HAP-1 (cell line): ENCODE results near the gene DYNLT1.
"Not testable (repeated sequence)": the region's sequence is repeated elsewhere in the genome, so short reads cannot be mapped to it uniquely, and the experiment has no call there.

Experiments
- DNase-seq, 2 experiments: peaks; one replicate each; pipeline ENCODE4 v3.0.0-alpha.2; 2016 to 2020; ENCODE audit warnings: low spot score in 2 of 2
- H3K27me3 ChIP-seq: fragments of 250-450 bp; sonication (Bioruptor Pico); 2 replicates; pipeline ENCODE4 v1.5.1; 2020; ENCODE audit warnings: low read depth, mild to moderate bottlenecking, moderate library complexity
- H3K36me3 ChIP-seq: fragments of 250-450 bp; sonication (Bioruptor Pico); replicated peaks from 2 replicates; pipeline ENCODE4 v1.5.1; 2020; ENCODE audit warnings: mild to moderate bottlenecking
- H3K4me1 ChIP-seq: fragments of 250-450 bp; sonication (Bioruptor Pico); 2 replicates; pipeline ENCODE4 v1.5.1; 2020; ENCODE audit warnings: mild to moderate bottlenecking
- H3K4me3 ChIP-seq: fragments of 250-450 bp; sonication (Bioruptor Pico); 2 replicates; pipeline ENCODE4 v1.5.1; 2020; ENCODE audit warnings: mild to moderate bottlenecking, moderate library complexity
- H3K9me3 ChIP-seq: fragments of 250-450 bp; sonication (Bioruptor Pico); 2 replicates; pipeline ENCODE4 v1.5.1; 2020; ENCODE audit warnings: mild to moderate bottlenecking, moderate library complexity
- in situ Hi-C: fragments of 300-500 bp; cut with MboI; formaldehyde crosslinking; loops from 3 replicates; pipeline ENCODE4 v1.14.3; 2020; ENCODE audit warnings: low sequenced_read_pairs, inconsistent platforms, mixed read lengths

The DYNLT1 gene

DNA sequence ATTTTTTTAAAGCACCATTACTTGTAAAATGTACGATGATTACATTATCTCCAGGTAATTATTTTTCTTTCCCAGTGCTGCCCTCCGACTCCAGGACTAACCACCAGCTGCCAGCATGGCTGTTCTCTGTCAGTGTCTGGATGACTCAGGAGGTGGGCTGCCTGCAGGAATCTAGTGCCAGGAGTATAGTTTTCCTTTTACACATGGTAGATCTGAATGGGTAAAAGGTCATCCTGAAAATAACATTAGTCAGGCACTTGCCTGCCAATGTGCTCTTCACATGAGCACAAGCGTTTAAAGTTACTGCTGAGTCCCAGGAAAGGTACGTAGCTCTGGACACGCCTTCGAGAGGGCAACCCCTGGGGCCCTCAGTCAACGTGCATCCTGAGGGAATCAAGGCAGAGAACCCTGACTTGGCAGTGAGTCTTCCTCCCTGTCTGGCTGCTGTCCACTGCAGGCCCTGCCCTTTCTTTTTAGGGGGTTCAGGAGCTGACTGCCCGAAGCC is 2.4 kb downstream of the DYNLT1 start:
- Histone ChIP-seq H3K36me3 (peaks cover under 1% of the 10 kb centered on the region), H3K27me3 (no peaks in the 10 kb centered on the region), H3K9me3 (no peaks in the 10 kb centered on the region), H3K4me3 (no peak overlapping the region), H3K4me1 (peaks cover 8% of the 10 kb centered on the region)
- in situ Hi-C loops = no loop called here
- DNase-seq = peak in 1 of 2 experiments; percentile 3

DNA sequence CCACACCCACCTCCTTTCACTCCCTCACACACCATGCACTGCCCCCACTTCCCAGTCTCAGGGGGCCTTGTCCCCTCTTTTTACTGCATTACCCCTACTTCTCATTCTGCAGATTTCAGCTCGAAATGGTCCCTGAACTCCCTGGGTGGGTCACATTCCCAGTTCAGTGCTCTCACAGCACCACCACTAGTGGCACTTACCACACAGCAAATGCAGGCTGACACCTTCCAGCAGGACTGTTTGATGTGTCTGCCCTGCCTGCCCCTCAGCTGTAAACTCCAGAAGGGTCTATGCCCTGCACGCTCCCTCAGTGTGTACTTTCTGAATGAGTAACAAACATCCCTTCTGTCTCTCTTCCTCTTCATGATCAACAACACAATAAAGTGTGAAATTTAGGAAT is 4.0 kb downstream of the DYNLT1 start:
- H3K4me3 ChIP-seq = no peak overlapping the region
- H3K9me3 ChIP-seq = no peaks in the 10 kb centered on the region
- H3K36me3 ChIP-seq = peaks cover 13% of the 10 kb centered on the region
- no peak for DNase-seq
- in situ Hi-C loops = no loop called here
- H3K4me1 ChIP-seq = peaks cover 8% of the 10 kb centered on the region
- H3K27me3 ChIP-seq = no peaks in the 10 kb centered on the region

DNA sequence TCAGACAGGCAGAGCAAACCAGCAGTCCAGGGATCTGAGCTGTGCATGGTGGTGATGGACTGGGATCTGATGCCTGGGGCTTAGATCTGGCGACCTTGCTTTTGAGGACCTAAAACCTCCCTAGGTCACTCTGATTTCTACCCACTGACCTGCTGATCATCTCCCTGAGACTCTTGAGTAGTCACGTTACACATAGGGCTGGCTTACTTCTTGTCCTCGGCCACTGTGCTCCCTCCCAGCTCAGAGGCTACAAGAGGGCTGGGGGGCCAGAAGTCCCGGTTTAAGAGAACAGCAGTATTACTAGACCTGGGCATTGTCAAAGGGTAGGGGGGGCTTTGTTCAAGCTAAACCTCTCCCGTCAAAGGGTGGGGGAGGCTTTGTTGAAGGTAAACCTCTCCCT is 5.5 kb downstream of the DYNLT1 start:
- no peak for DNase-seq
- no peaks in the 10 kb centered on the region for H3K27me3 ChIP-seq
- H3K4me3 ChIP-seq = no peak overlapping the region
- H3K36me3 ChIP-seq = peaks cover 26% of the 10 kb centered on the region
- H3K4me1 ChIP-seq = 0 out of 2 replicates have a peak, but pooled peaks cover 4% of the 10 kb centered on the region
- in situ Hi-C loops = no loop called here
- H3K9me3 ChIP-seq = no peaks in the 10 kb centered on the region

DNA sequence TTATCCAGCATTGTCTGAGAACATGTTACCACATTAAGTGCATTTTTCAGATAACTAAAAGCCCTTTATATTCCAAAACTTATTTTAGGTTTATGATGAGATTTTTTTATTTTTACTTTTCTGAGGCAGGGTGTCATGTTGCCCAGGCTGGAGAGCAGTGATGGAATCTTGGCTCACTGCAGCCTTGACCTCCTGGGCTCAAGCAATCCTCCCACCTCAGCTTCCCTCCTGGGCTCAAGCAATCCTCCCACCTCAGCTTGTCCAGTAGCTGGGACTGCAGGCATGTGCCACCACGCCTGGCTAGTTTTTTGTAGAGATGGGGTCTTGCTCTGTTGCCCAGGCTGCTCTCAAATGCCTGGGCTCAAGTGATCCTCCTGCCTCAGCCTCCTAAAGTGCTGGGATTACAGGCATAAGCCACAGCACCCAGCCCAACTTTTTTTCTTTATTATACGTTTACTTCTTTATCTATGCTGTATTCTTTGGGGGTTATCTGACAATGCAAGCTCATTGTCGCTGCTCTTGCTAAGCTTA is 6.2 kb downstream of the DYNLT1 start:
- no peaks in the 10 kb centered on the region for H3K27me3 ChIP-seq
- no peak overlapping the region for H3K4me3 ChIP-seq
- 0 out of 2 replicates have a peak, but pooled peaks cover under 1% of the 10 kb centered on the region for H3K4me1 ChIP-seq
- no peaks in the 10 kb centered on the region for H3K9me3 ChIP-seq
- H3K36me3 ChIP-seq = peaks cover 26% of the 10 kb centered on the region
- in situ Hi-C loops = no loop called here
- DNase-seq = no peak

DNA sequence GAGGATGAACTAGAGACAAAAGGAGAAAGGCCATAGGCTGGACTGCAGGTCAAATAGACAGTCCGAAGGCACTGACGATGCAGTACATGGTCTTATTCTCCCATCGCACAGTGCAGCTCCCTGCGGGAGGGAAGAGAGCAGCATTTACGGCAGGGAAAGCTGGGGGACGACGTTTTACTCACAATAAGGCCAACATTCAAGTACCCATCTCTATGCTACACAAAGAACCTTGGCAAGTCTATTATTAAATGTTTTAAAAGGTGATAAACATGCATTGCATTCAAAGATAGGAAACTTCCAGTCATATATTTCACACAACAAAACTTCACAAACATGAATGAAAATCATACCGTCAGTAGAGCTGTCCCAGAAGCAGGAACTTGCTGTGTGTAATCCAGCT is 7.8 kb downstream of the DYNLT1 start:
- Histone ChIP-seq H3K27me3 (no peaks in the 10 kb centered on the region), H3K36me3 (peaks cover 33% of the 10 kb centered on the region), H3K4me1 (no peaks in the 10 kb centered on the region), H3K4me3 (no peak overlapping the region), H3K9me3 (no peaks in the 10 kb centered on the region)
- in situ Hi-C loops = no loop called here
- DNase-seq = no peak

DNA sequence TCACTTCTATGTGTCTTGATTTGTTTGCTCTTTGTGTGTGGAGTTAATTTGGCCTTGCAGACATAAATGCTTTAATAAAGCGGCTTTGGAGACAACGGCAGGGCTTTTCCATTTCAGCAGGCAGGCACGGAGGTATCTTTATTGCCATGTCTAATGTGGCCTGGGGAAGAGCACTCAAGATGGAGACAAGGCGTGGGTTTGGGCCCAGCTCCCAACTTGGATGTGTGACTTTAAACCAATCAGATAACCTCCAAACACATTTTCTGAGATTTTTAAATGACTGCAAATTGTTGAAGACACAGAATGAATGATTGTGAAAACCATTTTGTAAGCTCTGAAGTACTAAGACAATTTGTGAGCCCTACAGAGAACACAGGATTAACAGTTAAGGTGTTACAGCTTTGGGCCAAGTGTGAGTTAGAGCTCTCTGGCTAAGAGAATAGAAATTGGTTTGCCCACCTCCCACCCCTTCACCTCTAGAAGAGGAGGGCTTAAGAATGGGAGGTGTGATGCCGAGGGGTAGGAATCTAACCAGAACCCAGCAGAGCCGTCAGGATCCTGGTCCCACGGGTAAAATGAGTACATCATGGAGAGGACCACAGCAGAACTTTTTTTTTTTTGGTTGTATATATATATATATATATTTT is 9.0 kb downstream of the DYNLT1 start:
- H3K36me3 ChIP-seq = peaks cover 42% of the 10 kb centered on the region
- no peaks in the 10 kb centered on the region for H3K9me3 ChIP-seq
- H3K4me3 ChIP-seq = no peak overlapping the region
- no peaks in the 10 kb centered on the region for H3K27me3 ChIP-seq
- in situ Hi-C loops = no loop called here
- H3K4me1 ChIP-seq = no peaks in the 10 kb centered on the region
- no peak for DNase-seq

DNA sequence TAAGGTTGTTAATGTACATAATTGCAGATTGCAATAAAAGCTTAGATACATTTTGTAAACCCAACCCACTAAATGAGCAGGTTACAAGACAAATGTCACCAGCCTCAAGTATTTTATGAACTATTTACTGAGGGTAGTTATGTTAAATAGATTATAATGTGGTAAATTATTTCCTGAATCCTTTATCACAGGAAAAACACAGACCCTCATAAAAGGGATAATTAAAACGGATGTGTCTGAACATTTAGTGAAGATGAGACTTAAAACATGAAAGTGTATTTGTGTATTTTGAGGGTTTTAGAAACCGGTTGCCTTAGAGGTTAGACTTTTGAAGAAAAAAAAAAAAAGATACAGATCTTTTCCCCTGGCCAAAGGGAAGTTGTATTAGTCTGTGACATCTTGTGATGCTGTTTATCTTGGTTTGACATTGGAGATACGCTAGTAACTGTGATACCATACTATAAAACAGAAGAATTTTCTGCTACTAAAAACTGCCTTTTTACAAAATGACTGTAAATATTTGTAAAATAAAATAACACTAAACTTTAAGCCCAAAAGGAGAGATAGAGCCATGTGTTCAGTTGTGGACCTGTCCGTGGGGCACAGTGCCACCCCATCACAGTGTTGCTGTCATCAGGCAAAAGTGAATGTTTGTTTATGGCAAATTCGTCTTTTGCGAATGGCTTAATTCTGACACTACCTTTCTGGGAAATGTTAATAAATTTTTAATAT is 9.7 kb downstream of the DYNLT1 start:
- no peaks in the 10 kb centered on the region for H3K4me1 ChIP-seq
- H3K4me3 ChIP-seq = no peak overlapping the region
- no peaks in the 10 kb centered on the region for H3K9me3 ChIP-seq
- no peaks in the 10 kb centered on the region for H3K27me3 ChIP-seq
- H3K36me3 ChIP-seq = peaks cover 47% of the 10 kb centered on the region
- no peak for DNase-seq
- in situ Hi-C loops = no loop called here

DNA sequence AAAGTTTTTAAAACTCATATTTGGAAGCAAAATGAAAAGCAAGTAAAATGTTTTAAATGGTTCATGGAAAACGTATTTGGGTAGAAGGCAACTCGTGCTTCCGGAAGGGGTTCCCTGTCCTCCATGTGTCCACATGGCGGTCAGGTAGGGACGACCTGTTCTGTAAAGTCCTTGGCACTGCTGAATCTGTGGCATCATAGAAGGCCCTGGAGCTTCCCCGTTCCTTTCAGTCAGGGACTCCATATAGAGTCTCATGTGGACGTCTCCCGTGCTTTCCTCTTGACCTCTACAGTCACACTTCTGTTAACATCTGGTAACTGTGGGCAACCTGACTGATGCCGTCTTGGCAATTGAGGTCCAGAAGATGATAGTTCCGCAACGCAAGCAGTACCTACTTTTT is 11.4 kb downstream of the DYNLT1 start:
- peaks cover 63% of the 10 kb centered on the region for H3K36me3 ChIP-seq
- no peaks in the 10 kb centered on the region for H3K4me1 ChIP-seq
- in situ Hi-C loops = no loop called here
- no peaks in the 10 kb centered on the region for H3K9me3 ChIP-seq
- DNase-seq = no peak
- H3K27me3 ChIP-seq = no peaks in the 10 kb centered on the region
- no peak overlapping the region for H3K4me3 ChIP-seq

DNA sequence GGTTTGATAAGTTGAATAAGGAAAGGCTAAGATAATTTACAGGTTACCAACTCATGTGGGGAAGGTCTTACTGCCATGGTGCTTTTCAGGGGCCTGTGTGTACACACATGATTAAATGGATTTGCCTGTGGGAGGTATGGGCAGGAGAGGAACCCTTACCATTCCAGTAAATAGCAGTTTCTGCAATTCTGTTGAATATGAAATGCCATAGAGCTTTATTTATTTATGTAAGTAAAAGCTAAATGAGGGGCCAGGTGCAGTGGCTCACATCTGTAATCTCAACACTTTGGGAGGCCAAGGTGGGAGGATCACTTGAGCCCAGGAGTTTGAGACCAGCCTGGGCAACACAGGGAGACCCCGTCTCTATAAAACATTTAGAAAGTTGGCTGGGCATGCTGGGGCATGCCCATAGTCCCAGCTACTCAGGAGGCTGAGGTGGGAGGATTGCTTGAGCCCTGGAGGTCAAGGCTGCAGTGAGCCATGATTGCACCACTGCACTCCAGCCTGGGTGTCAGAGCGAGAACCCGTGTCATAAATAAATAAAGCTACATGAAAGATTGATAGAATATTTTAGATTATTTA is 11.9 kb downstream of the DYNLT1 start:
- H3K36me3 ChIP-seq = peaks cover 64% of the 10 kb centered on the region
- DNase-seq, H3K9me3 ChIP-seq, in situ Hi-C loops, H3K27me3 ChIP-seq, H3K4me3 ChIP-seq, H3K4me1 ChIP-seq: not testable (repeated sequence)

DNA sequence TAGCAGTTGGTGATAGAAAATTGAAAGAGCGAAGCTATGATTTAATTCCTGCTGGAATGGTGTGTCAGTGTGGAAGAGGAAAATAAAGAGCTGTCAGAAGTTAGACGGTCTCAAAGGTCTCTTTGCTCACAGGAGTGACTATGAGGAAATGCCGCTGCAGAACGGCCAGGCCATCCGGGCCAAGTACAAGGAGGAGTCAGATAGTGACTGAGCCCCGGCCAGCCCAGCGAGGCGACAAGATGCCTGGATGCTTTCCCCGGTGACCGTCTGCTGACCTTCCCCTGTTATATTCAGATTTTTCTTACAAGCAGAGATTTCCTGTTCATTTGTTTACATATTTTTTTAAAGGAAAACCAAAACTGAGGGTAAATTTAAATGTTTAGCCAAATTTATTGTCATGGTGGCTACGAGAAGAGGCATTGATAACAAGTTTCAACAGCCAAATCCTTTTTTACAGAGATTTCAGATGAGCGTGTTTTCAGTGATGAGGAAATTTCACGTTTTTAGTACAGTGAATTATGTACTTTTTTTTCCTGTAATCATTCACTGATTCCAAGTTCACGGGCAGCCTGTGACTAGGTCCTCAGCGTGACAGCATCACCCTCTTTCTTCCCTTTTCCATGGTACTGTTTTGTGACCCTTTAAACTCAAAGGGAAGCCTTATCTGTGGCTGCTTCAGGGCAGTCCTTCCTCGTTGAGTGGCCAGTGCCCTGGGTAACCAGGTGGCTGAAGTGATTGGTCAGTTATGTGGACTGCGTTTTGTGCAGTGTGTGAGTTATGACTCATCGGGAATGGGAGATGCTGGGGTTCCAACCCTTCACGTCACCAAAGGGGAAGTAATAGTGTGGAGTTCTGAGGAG is 12.6 kb downstream of the DYNLT1 start:
- H3K36me3 ChIP-seq = peaks cover 68% of the 10 kb centered on the region
- no peak for DNase-seq
- H3K4me1 ChIP-seq = no peaks in the 10 kb centered on the region
- in situ Hi-C loops = no loop called here
- no peaks in the 10 kb centered on the region for H3K27me3 ChIP-seq
- no peaks in the 10 kb centered on the region for H3K9me3 ChIP-seq
- H3K4me3 ChIP-seq = no peak overlapping the region

DNA sequence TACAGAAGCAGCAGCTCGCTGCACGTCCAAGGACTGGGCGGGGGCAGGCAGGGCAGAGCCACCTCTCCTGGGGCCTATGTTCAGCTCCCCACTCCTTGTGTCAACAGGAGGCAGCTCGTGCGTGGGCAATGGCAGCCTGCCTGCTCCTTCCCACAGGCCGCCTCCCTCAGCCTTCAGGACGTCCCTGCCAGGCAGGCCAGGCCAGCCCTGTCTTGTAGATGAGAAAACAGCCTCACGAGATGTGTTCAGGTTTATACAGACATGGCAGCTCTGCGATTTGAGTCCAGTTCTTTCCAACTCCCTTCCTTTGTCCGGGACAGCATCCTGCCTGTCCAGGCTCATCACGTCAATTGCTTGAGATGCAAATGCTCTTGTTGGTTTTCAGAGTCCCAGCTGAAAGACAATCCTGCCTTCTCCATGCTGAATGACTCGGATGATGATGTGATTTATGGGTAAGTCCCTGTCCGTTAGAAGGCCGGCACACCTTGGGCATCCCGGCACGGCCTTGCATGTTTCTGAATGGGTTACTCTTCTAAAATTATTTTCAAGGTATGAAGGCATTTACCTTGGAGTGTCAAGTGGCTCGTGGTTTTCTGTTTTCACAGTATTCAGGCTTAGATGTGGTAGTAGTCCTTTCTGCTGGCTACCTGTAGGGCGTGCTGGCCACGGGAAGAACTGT is 13.5 kb downstream of the DYNLT1 start:
- in situ Hi-C loops = no loop called here
- H3K36me3 ChIP-seq = peaks cover 67% of the 10 kb centered on the region
- no peaks in the 10 kb centered on the region for H3K27me3 ChIP-seq
- no peak overlapping the region for H3K4me3 ChIP-seq
- no peaks in the 10 kb centered on the region for H3K4me1 ChIP-seq
- DNase-seq = no peak
- no peaks in the 10 kb centered on the region for H3K9me3 ChIP-seq

DNA sequence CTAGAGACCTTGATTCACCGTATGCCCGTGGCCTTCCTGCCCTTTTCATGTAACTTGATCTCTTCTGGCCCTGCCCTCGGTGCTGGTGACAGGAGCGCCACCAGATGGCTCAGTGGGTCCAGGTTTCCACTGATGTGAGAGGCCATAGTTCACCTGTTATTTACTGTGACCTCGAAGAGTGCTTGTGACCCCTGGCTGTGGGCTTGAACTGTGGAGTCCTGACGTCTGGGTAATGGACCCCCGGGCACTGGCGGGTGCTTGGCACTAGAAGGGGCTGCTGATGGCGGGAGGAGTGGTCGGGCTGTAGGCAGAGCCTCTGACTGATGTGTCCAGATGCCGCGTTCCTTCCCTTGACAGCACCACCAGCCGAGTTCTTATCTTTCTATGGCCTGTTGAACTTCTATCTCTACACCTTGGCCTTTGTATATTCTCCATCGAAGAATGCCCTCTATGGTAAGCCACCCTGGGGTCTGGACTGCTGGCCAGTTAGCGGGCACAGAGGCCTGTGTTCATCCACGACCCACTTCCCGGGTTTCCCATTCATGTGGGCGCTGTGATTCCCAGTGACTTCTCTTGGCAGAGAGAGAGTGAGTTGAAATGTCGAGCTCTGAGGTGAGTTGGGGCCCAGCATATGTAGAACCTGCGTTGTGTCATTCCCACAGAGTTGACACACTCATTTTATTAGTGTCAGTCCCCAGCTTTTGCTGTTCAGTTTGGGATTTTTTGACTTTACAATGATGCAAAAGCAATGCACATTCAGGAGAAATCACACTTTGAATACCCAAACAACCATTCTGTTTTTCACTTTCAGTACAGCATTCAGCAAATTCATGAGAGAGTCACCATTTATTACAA is 14.9 kb downstream of the DYNLT1 start:
- H3K4me3 ChIP-seq = no peak overlapping the region
- peaks cover 60% of the 10 kb centered on the region for H3K36me3 ChIP-seq
- no peaks in the 10 kb centered on the region for H3K4me1 ChIP-seq
- in situ Hi-C loops = no loop called here
- DNase-seq = no peak
- H3K27me3 ChIP-seq = no peaks in the 10 kb centered on the region
- H3K9me3 ChIP-seq = no peaks in the 10 kb centered on the region
